PC-9 (cell line): ENCODE data around the gene GMEB2. TPM values are rescaled to one million over a fixed set of nuclear protein-coding genes. Genes with fewer than 3 reads are reported as not detected.
A peak's percentile ranks its signal among the peaks of the same experiment; 100 is the strongest.

ENCODE experiments used
- BruUV-seq: library from RNA; stranded (reverse); fragments of 400-500 nt; replicated peaks from 2 replicates; lab custom pipeline; 2021; lab: Mats Ljungman, UMichigan
- CTCF ChIA-PET: fragments of 300-600 bp; sonication (Branson Sonifier 250); formaldehyde crosslinking; loops from one replicate; lab custom pipeline; 2022; ENCODE audit warnings: antibody characterized with exemption; lab: Charles Lee
- POLR2A ChIA-PET: fragments of 300-600 bp; sonication (Branson Sonifier 250); formaldehyde crosslinking; loops from one replicate; lab custom pipeline; 2022; ENCODE audit warnings: antibody characterized with exemption; ENCODE audit not compliant: unreplicated experiment; lab: Charles Lee
- DNase-seq, 2 experiments: peaks; one replicate each; pipeline versions ENCODE4 v3.0.0 to v3.0.0-alpha.2; 2015 to 2022; ENCODE audit warnings: mixed read lengths in 1 of 2
- H2AFZ ChIP-seq: fragments of 200-600 bp; sonication (generic); 2 replicates; pipeline ENCODE4 v1.8.1; 2017; ENCODE audit warnings: antibody characterized with exemption
- H3F3A ChIP-seq: fragments of 200-600 bp; sonication (generic); 2 replicates; pipeline ENCODE4 v1.8.1; 2017; ENCODE audit warnings: antibody characterized with exemption, mild to moderate bottlenecking, low read depth; ENCODE audit not compliant: insufficient read depth
- H3K27ac ChIP-seq: fragments of 200-600 bp; sonication (generic); 2 replicates; pipeline ENCODE4 v1.6.1; 2016; ENCODE audit warnings: mixed run types
- H3K27me3 ChIP-seq: fragments of 200-600 bp; sonication (generic); 2 replicates; pipeline ENCODE4 v1.6.1; 2016; ENCODE audit warnings: low read depth, mixed run types; ENCODE audit not compliant: insufficient read depth
- H3K36me3 ChIP-seq: fragments of 200-600 bp; sonication (generic); 2 replicates; pipeline ENCODE4 v1.6.1; 2016; ENCODE audit warnings: low read depth, mixed run types
- H3K4me1 ChIP-seq: fragments of 200-600 bp; sonication (generic); replicated peaks from 2 replicates; pipeline ENCODE4 v1.6.1; 2016; ENCODE audit warnings: mixed run types; ENCODE audit not compliant: insufficient read depth
- H3K4me2 ChIP-seq: fragments of 200-600 bp; sonication (generic); 2 replicates; pipeline ENCODE4 v1.6.1; 2017; ENCODE audit warnings: mixed run types
- H3K4me3 ChIP-seq: fragments of 200-600 bp; sonication (generic); 2 replicates; pipeline ENCODE4 v1.6.1; 2016; ENCODE audit warnings: mixed run types
- H3K79me2 ChIP-seq: fragments of 200-600 bp; sonication (generic); 2 replicates; pipeline ENCODE4 v1.6.1; 2017; ENCODE audit warnings: low read depth, mixed run types
- H3K9me2 ChIP-seq: fragments of 200-600 bp; sonication (generic); 2 replicates; pipeline ENCODE4 v1.8.1; 2017; ENCODE audit warnings: mild to moderate bottlenecking; ENCODE audit not compliant: insufficient read depth
- H3K9me3 ChIP-seq: fragments of 200-600 bp; sonication (generic); 2 replicates; pipeline ENCODE4 v1.8.1; 2016; ENCODE audit warnings: low read depth; ENCODE audit not compliant: insufficient read depth
- H4K20me1 ChIP-seq: fragments of 200-600 bp; sonication (generic); 2 replicates; pipeline ENCODE4 v1.8.1; 2017; ENCODE audit not compliant: insufficient read depth
- EZH2 ChIP-seq: fragments of 200-600 bp; sonication (generic); IDR thresholded peaks from 2 replicates; pipeline ENCODE4 v1.8.0; 2017; ENCODE audit warnings: antibody characterized with exemption, low read depth
- intact Hi-C: fragments of 100-400 bp; cut with micrococcal nuclease; formaldehyde crosslinking; loops from one replicate; pipeline ENCODE4 v1.10.0; 2022; ENCODE audit not compliant: unreplicated experiment
- total RNA-seq: library from RNA; stranded (reverse); gene quantifications from 2 replicates; pipeline ENCODE4 v1.2.3, GENCODE V29; 2021
- TF ChIP-seq, protein P1 (sequence below): fragments of 200-600 bp; sonication (generic); conservative IDR thresholded peaks from 2 replicates; pipeline ENCODE4 v1.6.1; 2017; ENCODE audit warnings: mixed run types, antibody characterized with exemption, mild to moderate bottlenecking, moderate library complexity

GMEB2 gene
- total RNA-seq, 1 experiment from 2014 or later = 19.3 TPM

DNA sequence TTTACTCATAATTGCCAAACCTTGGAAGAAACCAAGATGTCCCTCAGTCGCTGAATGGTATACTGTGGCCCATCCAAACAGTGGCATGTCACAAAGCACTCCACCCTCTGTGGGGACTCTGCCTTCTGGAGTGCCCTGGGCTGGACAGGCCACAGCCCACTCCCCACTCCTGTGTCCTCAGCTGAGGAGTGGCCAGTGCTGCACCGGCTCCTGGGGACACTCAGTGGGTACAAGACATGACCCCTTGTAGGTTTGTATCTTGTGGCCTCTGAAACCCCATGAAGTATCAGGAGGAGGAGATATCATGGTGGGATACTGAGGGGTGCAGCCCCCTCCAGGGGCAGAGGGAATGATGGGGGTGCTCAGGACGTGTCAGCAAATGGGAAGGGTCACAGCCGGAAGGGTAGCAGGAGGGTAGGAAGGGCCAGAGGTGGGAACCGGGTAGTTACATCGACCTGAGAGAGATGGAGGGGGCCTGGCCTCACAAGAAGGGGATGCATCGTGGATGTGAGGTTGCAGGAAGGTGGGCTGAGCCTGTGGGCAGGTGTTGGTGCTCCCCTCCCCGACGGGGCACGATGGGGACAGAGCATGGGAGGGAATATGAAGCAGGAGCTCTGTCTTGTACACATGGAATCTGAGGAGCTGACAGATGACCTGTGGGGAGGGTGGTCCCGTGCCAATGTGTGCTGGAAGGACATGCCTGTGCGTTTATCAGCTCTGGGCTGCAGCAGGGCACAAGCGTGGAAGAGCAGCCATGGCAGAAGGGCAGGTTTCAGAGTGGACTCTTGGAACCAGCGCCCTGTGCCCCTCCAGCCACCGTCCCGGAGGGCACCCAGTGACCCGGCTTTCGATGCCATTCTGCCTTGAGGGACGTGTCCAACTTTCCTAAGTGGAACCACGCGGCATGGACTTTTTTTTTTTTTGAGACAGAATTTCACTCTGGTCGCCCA is 41.0 kb downstream of the GMEB2 start:
- no peak overlapping the region for H3K4me2 ChIP-seq
- no peak overlapping the region for H2AFZ ChIP-seq
- H3K4me1 ChIP-seq = peaks cover 6% of the 10 kb centered on the region
- H3F3A ChIP-seq = peaks cover 10% of the 10 kb centered on the region; the same call in 1 of the 2 replicates
- no peaks in the 10 kb centered on the region for H3K36me3 ChIP-seq
- BruUV-seq = no TSS peak
- intact Hi-C loops = loop anchor here (10.0 kb wide), 1 partner anchor 99 kb away; no protein-coding TSS in a partner anchor
- ChIA-PET CTCF (no interaction called here), POLR2A (no interaction called here)
- no peak for TF ChIP-seq EZH2
- TF ChIP-seq, protein P1, sequence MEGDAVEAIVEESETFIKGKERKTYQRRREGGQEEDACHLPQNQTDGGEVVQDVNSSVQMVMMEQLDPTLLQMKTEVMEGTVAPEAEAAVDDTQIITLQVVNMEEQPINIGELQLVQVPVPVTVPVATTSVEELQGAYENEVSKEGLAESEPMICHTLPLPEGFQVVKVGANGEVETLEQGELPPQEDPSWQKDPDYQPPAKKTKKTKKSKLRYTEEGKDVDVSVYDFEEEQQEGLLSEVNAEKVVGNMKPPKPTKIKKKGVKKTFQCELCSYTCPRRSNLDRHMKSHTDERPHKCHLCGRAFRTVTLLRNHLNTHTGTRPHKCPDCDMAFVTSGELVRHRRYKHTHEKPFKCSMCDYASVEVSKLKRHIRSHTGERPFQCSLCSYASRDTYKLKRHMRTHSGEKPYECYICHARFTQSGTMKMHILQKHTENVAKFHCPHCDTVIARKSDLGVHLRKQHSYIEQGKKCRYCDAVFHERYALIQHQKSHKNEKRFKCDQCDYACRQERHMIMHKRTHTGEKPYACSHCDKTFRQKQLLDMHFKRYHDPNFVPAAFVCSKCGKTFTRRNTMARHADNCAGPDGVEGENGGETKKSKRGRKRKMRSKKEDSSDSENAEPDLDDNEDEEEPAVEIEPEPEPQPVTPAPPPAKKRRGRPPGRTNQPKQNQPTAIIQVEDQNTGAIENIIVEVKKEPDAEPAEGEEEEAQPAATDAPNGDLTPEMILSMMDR = no peak
- H3K27ac ChIP-seq = no peak overlapping the region
- H3K4me3 ChIP-seq = no peak overlapping the region
- no peaks in the 10 kb centered on the region; the same call in 1 of the 2 replicates for H4K20me1 ChIP-seq
- no peak for DNase-seq
- no peaks in the 10 kb centered on the region for H3K27me3 ChIP-seq
- no peaks in the 10 kb centered on the region for H3K79me2 ChIP-seq
- no peaks in the 10 kb centered on the region for H3K9me2 ChIP-seq
- H3K9me3 ChIP-seq = no peaks in the 10 kb centered on the region

DNA sequence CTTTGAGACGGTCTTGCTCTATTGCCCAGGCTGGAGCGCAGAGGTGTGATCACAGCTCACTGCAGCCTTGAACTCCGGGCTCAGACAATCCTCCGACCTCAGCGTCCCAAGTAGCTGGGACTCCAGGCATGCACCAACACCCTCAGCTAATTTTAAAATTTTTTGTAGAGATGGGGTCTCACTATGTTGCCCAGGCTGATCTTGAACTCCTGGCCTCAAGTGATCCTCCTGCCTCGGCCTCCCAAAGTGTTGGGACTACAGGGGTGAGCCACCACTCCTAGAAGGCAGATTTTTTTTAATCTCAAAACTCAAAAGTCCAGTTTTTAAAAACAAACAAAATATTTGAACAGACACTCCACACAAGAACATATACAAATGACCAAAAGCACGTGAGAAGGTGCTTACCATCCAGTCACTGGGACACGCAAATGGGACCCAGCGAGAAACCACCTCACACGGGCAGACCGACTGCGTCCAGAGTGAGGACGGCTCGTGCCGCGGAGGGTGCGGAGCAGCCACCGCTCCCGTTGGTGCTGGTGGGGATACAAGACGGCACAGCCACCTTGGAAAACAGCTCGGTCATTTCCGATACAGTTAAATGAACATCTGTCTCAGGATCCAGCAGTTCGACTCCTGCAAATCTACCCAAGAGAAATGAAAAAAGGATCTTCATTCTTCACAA is 44.4 kb downstream of the GMEB2 start:
- ChIA-PET CTCF (interaction anchor here (0.6 kb wide), 1 partner anchor 50 kb away, joined by 8 read pairs; no protein-coding TSS in a partner anchor), POLR2A (no interaction called here)
- Histone ChIP-seq H3K36me3 (no peaks in the 10 kb centered on the region), H3K4me1 (peaks cover 7% of the 10 kb centered on the region), H3K27me3 (no peaks in the 10 kb centered on the region), H3K9me3 (no peaks in the 10 kb centered on the region), H4K20me1 (no peaks in the 10 kb centered on the region), H3K4me3 (no peak overlapping the region), H3K27ac (no peak overlapping the region), H2AFZ (no peak overlapping the region), H3K4me2 (no peak overlapping the region), H3F3A (no peaks in the 10 kb centered on the region), H3K9me2 (no peaks in the 10 kb centered on the region), H3K79me2 (no peaks in the 10 kb centered on the region)
- BruUV-seq = no TSS peak
- no peak for DNase-seq
- TF ChIP-seq EZH2 = no peak
- TF ChIP-seq, protein P1 = no peak
- intact Hi-C loops = loop anchor here (10.0 kb wide), 1 partner anchor 102 kb away; no protein-coding TSS in a partner anchor

DNA sequence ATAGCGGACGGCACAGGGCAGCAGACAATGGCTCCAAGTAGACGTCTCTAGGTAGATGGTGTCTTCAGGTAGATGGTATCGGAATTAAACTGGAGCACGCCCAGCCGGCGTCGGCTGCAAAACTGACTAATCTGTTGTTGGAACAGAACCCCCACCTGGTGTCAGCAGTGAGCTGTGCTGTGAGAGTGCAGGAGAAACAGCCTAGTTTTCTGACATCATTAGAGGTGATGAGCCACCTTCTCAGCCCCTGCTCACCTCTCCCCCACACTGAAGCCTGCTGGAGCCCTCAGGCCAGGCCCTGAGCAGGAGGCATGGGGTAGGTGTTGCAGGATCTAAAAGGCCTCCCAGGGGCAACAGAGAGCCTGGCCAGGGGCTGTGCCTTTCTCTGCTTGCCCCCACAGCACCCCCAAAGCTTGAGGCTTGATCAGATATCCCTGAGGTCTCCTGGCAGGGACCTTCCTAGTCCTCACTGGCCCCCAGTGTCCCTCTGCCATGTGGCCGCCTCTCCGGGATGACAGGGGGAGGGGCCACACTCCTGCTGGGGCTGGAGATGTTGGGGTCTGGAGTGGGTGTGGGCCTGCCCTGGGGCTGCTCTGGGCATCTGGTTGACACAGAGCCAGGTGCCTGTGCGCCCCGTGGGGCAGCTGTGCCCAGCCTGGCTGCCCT is 46.0 kb downstream of the GMEB2 start:
- peak; percentile 71 to 75 for DNase-seq
- H3K9me2 ChIP-seq = no peaks in the 10 kb centered on the region
- H3K4me1 ChIP-seq = peaks cover 7% of the 10 kb centered on the region
- CTCF ChIA-PET = interaction anchor here (0.6 to 0.8 kb wide), 2 partner anchors 43 to 103 kb away, joined by 3 to 4 read pairs; partner anchors contain the start of gene PTK6
- no peak overlapping the region for H3K4me3 ChIP-seq
- H3K9me3 ChIP-seq = no peaks in the 10 kb centered on the region
- no peaks in the 10 kb centered on the region for H3K27me3 ChIP-seq
- H3F3A ChIP-seq = peaks cover 11% of the 10 kb centered on the region
- no peaks in the 10 kb centered on the region for H3K36me3 ChIP-seq
- H3K79me2 ChIP-seq = no peaks in the 10 kb centered on the region
- no TSS peak for BruUV-seq
- H3K27ac ChIP-seq = no peak overlapping the region
- POLR2A ChIA-PET = interaction anchor here (0.5 kb wide), 1 partner anchor 46 kb away, joined by 3 read pairs; the partner anchor contains the start of gene GMEB2
- TF ChIP-seq EZH2 = no peak
- TF ChIP-seq, protein P1 = peak; percentile 73
- intact Hi-C loops = loop anchor here (1.0 to 10.0 kb wide), 4 partner anchors 42 to 394 kb away; partner anchors contain the start of gene TPD52L2
- no peak overlapping the region for H2AFZ ChIP-seq
- H3K4me2 ChIP-seq = peak overlapping the region; percentile 22; the same call in 1 of the 2 replicates
- no peaks in the 10 kb centered on the region for H4K20me1 ChIP-seq
